A673 (cell line): ENCODE measurements around the gene PILRB. TPM values are rescaled to one million over a fixed set of nuclear protein-coding genes. Genes with fewer than 3 reads are reported as not detected.

Experiments used
- BruUV-seq: library from RNA; stranded (reverse); fragments of 400-500 nt; replicated peaks from 2 replicates; lab custom pipeline; 2021; lab: Mats Ljungman, UMichigan
- CTCF ChIA-PET: fragments of 300-600 bp; sonication (Branson Sonifier 250); formaldehyde crosslinking; loops from one replicate; lab custom pipeline; 2022; ENCODE audit warnings: antibody characterized with exemption; lab: Charles Lee
- POLR2A ChIA-PET: fragments of 300-600 bp; sonication (Branson Sonifier 250); formaldehyde crosslinking; loops from one replicate; lab custom pipeline; 2022; ENCODE audit warnings: antibody characterized with exemption; ENCODE audit not compliant: low non-redundant PET; lab: Charles Lee
- DNase-seq: peaks from one replicate; pipeline ENCODE4 v3.0.0-alpha.2; 2015; ENCODE audit warnings: low spot score
- H3K27ac ChIP-seq: fragments of 200-600 bp; sonication (generic); 2 replicates; pipeline ENCODE4 v1.5.1; 2016; ENCODE audit warnings: mixed run types, low read depth, mild to moderate bottlenecking, mixed read lengths, antibody characterized with exemption, low read length; ENCODE audit not compliant: poor library complexity, severe bottlenecking
- H3K27me3 ChIP-seq: fragments of 200-600 bp; sonication (generic); replicated peaks from 2 replicates; pipeline ENCODE4 v1.6.1; 2017; ENCODE audit warnings: mixed run types, low read depth, mild to moderate bottlenecking, mixed read lengths, antibody characterized with exemption, low read length; ENCODE audit not compliant: insufficient read depth, poor library complexity
- H3K36me3 ChIP-seq: fragments of 200-600 bp; sonication (generic); 2 replicates; pipeline ENCODE4 v1.6.1; 2016; ENCODE audit warnings: mixed run types, mild to moderate bottlenecking, mixed read lengths, antibody characterized with exemption, low read length; ENCODE audit not compliant: insufficient read depth, poor library complexity, severe bottlenecking
- H3K4me1 ChIP-seq: fragments of 200-600 bp; sonication (generic); 2 replicates; pipeline ENCODE4 v1.6.1; 2017; ENCODE audit warnings: mixed run types, mild to moderate bottlenecking, mixed read lengths, antibody characterized with exemption, low read length; ENCODE audit not compliant: insufficient read depth, poor library complexity, severe bottlenecking
- H3K4me3 ChIP-seq: fragments of 200-600 bp; sonication (generic); 2 replicates; pipeline ENCODE4 v1.5.1; 2016; ENCODE audit warnings: low read depth, mixed run types, mild to moderate bottlenecking, mixed read lengths, low read length; ENCODE audit not compliant: poor library complexity, severe bottlenecking
- H3K9me3 ChIP-seq: fragments of 200-600 bp; sonication (generic); 2 replicates; pipeline ENCODE4 v1.6.1; 2016; ENCODE audit warnings: mixed run types, low read depth, mild to moderate bottlenecking, mixed read lengths, antibody characterized with exemption, low read length; ENCODE audit not compliant: poor library complexity, severe bottlenecking
- CTCF ChIP-seq: fragments of 300-800, 200-600 bp; sonication (generic); conservative IDR thresholded peaks from 2 replicates; pipeline ENCODE4 v1.5.1; 2017; ENCODE audit warnings: low read depth, mild to moderate bottlenecking, antibody characterized with exemption, low read length, moderate library complexity, mixed read lengths
- EZH2 ChIP-seq: fragments of 200-600 bp; sonication (generic); IDR thresholded peaks from 2 replicates; pipeline ENCODE4 v1.6.1; 2017; ENCODE audit warnings: borderline replicate concordance, low read depth, mild to moderate bottlenecking, mixed read lengths, antibody characterized with exemption, low read length; ENCODE audit not compliant: poor library complexity, severe bottlenecking
- intact Hi-C: fragments of 100-400 bp; cut with micrococcal nuclease; formaldehyde crosslinking; loops from one replicate; pipeline ENCODE4 v1.10.0; 2022; ENCODE audit not compliant: unreplicated experiment
- total RNA-seq: library from RNA; stranded (reverse); gene quantifications from 2 replicates; pipeline ENCODE4 v1.2.3, GENCODE V29; 2021

Gene PILRB
- total RNA-seq, 1 experiment from 2014 or later, result 26.5 TPM

GRCh38 chr7:100384628-100385294, 26.8 kb downstream of the PILRB start:
- H3K9me3 ChIP-seq, result no peaks in the 10 kb centered on the region
- no peak overlapping the region for H3K27ac ChIP-seq
- H3K36me3 ChIP-seq, result no peaks in the 10 kb centered on the region
- H3K4me3 ChIP-seq, result no peak overlapping the region
- intact Hi-C loops, result no loop called here
- H3K4me1 ChIP-seq, result no peaks in the 10 kb centered on the region
- POLR2A ChIA-PET, result no interaction called here
- H3K27me3 ChIP-seq, result no peaks in the 10 kb centered on the region
- TF ChIP-seq EZH2 (no peak), CTCF (no peak)
- DNase-seq, result no peak
- BruUV-seq, result no TSS peak
- CTCF ChIA-PET, result no interaction called here

GRCh38 chr7:100386940-100387339, 29.0 kb downstream of the PILRB start:
- H3K4me1 ChIP-seq, result no peaks in the 10 kb centered on the region
- no peaks in the 10 kb centered on the region for H3K27me3 ChIP-seq
- no TSS peak for BruUV-seq
- ChIA-PET POLR2A (no interaction called here), CTCF (no interaction called here)
- intact Hi-C loops, result no loop called here
- H3K4me3 ChIP-seq, result no peak overlapping the region
- no peaks in the 10 kb centered on the region for H3K36me3 ChIP-seq
- no peak overlapping the region for H3K27ac ChIP-seq
- no peaks in the 10 kb centered on the region for H3K9me3 ChIP-seq
- no peak for DNase-seq
- TF ChIP-seq CTCF (no peak), EZH2 (no peak)

GRCh38 chr7:100387695-100388094, 29.8 kb downstream of the PILRB start:
- no peak overlapping the region for H3K4me3 ChIP-seq
- no peaks in the 10 kb centered on the region for H3K4me1 ChIP-seq
- H3K27ac ChIP-seq, result no peak overlapping the region
- BruUV-seq, result no TSS peak
- no peak for TF ChIP-seq EZH2
- TF ChIP-seq CTCF, result no peak
- intact Hi-C loops, result no loop called here
- H3K9me3 ChIP-seq, result no peaks in the 10 kb centered on the region
- no peak for DNase-seq
- CTCF ChIA-PET, result no interaction called here
- no peaks in the 10 kb centered on the region for H3K36me3 ChIP-seq
- no peaks in the 10 kb centered on the region for H3K27me3 ChIP-seq
- POLR2A ChIA-PET, result no interaction called here
